ENCODE measurements around the gene RUSF1.
"Not testable (repeated sequence)": the region's sequence is repeated elsewhere in the genome, so short reads cannot be mapped to it uniquely, and the experiment has no call there.

The RUSF1 gene

DNA sequence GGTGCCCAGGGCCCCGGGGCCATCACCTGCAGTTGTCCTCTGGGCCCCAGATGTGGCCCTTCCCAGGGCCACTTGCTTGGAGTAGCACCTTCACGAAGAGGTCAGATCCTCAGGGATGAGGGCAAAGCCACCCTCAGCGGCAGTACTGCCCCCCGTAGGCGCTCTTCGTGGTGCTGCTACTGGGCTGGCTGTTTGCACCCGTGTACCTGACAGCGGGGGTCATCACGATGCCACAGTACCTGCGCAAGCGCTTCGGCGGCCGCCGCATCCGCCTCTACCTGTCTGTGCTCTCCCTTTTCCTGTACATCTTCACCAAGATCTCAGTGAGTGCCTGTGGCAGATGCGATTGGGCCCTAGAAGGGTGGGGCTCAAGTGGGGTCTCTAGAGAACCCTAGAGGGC lies 22.6 kb downstream of the RUSF1 start:
- no peak for DNase-seq

DNA sequence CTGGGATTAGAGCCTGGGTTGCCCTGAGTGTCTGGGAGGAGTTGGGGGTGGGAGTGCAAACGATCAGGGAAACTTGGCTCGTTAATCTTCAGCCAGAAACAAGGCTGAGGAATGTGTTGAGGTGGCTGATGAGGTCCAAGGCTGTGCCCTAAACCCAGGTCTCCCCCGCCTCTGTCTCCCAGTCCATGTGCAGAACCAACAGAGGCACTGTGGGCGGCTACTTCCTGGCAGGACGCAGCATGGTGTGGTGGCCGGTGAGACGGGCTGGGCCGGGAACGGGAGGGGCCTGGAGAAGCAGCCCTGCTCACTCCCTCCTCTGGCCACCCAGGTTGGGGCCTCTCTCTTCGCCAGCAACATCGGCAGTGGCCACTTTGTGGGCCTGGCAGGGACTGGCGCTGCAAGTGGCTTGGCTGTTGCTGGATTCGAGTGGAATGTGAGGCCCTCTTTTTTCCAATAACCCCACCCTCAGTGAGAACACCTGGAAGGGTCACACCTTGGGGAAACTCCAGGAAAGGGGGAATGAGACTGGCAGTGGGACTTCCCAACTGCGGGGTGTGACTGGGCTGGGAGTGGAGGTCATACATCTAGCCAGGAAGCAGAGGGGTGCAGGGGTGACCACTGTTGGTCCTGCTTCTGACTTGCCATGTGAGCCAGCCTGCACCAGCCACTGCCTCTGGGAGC lies 23.6 kb downstream of the RUSF1 start:
- DNase-seq = no peak

DNA sequence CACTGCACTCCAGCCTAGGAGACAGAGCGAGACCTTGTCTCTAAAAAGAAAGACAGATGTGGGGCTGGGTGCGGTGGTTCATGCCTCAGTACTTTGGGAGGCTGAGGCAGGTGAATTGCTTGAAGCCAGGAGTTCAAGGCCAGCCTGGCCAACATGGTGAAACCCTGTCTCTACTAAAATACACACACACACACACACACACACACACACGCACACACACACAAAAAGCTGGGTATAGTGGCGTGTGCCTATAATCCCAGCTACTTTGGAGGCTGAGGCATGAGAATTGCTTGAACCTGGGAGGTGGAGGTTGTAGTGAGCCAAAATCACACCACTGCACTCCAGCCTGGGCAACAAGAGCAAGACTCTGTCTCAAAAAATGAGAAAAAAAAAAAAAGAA lies 24.1 kb downstream of the RUSF1 start:
- DNase-seq = not testable (repeated sequence)

DNA sequence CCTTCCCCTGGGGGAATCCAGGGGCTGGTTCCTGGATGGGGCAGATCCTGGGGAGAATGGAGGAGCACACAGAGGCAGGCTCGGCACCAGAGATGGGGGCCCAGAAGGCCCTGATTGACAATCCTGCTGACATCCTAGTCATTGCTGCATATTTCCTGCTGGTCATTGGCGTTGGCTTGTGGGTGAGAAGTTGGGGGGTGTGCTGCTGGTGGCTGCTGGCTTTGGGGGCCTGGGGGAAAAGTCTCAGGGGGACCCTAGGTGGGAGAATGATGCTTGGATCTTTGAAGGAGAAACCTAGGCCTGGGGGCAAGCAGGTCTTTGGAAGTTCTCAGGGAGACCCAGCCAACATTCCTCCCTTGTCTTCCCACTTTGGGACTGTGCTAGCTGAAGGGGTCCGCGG lies 25.1 kb downstream of the RUSF1 start, which contains the start of gene SLC5A2:
Gene SLC5A2, plus strand, starts transcription at position 43 of the 400 bp plus-strand sequence. Its CDS starts 14 bp downstream, at position 57.
- DNase-seq = no peak

DNA sequence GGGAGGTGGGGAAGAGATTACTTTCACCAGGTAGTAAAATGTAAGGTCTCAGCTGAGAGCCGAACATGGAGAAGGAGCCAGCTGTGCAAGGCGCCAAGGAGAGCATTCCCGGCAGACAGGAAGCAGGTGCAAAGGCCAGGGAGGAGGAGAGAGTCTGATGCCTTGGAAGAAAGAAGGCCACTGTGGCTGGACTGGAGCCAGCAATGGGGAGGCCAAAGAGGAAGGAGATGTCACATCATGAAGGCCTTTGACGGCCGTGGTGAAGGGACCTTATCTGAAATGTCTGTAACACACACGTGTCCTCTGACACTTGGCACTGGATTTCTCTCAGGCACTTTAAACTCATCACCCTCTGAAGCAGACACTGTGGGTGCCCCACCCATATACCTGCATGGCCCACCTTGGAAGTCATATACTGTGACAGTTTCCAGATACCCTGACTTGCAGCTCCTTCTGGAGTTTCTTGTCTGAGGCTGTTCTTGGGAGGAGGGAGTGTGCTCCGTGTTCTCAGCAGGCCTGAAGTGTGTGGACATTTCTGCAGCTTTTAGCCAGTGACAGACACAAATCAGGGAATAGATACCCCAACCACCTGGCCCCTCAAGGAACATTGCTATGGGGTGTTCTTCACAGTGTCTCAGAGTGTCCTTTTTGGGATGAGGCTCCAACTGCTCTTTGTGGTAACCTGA lies 27.2 kb downstream of the RUSF1 start:
- DNase-seq = no peak

DNA sequence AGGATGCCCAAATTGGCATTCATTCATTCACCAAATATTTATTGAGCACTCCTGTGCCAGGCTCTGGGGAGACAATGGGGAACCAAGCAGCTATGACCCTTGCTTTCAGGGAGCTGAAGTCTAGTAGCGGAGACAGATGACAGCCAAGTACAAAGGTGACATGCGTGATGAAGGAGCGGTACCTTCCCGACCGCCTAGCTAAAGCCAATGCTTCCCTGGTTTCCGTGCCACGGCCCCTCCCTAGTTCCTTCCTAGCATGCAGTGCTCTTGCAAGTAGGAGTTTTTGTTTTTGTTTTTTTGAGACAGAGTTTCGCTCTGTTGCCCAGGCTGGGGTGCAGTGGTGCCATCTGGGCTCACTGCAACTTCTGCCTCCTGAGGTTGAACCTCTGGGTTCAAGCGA lies 28.4 kb downstream of the RUSF1 start:
- DNase-seq = no peak

DNA sequence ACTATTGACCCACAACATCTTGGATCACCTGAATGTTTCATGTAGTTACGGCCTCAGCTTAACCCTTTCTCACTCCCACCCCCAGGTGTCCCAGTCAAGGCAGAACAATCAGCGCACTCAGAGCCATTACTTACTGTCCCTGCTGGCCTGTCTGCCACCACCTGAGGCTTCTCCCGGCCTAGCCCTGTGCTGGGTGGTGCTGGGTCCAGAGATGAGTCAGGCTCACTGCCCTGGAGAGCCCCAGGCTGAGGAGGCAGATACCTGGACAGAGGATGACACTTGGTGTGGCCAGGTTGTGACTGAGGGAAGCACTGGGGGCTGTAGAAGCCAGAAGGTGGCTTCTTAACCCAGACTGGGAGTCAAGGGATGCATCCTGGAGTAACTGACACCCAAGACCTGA lies 29.2 kb downstream of the RUSF1 start:
- no peak for DNase-seq

DNA sequence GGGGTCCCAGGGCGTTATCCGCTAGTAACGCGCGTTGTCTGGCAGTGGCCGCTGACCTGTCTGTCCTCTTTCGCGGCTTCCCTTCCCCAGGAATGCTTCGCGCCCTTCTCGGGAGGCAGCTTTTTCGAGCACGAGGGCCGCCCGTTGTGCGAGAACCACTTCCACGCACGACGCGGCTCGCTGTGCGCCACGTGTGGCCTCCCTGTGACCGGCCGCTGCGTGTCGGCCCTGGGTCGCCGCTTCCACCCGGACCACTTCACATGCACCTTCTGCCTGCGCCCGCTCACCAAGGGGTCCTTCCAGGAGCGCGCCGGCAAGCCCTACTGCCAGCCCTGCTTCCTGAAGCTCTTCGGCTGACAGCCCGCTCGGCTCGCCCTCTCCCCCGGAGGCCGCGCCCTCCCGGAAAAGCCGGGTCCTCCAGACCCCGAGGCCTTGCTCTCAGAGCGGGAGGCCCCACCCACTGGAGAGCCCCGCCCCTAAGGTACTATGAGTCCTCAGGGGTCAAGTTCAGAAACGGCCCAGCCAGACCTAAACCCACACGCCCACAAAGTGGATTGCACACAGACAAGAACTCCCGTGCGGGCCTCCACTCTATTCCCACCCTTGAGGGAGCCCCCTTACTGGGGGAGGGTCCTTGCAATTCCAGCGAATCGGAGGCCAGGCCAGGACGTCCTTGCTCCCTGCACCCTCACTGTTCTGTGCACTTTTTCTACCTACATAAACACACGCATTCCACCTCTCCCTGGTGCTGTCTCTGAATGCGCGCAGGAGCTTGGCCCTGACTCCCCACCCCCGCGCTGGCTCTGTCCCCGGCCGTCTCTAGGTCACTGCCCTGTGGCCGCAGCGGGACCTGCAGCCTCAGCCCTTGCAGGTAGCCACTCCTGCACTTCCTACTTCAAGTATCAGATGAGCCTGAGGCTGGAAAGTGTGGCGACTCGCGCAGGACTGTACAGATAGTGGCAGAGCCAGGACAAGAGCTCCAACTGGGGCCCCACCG lies 30.7 kb downstream of the RUSF1 start:
- no peak for DNase-seq

DNA sequence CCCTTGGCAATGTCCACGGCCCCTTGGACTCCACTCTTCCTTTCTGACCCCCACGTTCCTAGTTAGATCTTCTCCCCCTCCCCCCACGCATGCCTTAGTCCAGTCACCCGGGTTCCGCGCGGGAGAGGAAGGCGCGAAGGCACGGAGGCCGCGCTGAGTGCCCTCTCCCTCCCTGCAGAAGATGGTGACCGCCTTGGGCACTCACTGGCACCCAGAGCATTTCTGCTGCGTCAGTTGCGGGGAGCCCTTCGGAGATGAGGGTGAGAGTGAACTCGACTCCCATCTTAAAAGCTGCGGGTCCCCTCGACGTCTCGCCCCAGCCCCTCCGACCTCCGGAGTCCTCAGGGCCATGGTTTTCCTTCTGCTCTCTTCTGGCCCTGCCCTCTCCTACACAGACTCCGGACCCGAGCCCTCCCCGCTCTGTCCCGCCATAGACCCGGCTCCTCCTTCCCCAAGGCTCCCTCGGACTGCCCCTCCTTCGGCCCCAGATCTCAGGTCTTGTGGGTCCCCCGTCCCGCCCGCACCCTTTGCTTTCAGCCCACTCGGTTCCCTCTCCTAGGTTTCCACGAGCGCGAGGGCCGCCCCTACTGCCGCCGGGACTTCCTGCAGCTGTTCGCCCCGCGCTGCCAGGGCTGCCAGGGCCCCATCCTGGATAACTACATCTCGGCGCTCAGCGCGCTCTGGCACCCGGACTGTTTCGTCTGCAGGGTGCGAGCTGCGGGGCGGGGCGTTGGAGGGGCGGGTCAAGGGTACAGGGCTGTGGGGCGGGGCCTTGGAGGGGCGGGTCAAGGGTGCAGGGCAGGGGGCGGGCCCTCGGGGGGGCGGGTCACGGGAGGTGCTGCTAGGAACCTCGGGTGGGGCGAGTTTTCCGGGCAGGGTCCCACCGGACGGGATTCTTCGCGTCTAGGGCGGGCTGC lies 31.6 kb downstream of the RUSF1 start:
- no peak for DNase-seq

DNA sequence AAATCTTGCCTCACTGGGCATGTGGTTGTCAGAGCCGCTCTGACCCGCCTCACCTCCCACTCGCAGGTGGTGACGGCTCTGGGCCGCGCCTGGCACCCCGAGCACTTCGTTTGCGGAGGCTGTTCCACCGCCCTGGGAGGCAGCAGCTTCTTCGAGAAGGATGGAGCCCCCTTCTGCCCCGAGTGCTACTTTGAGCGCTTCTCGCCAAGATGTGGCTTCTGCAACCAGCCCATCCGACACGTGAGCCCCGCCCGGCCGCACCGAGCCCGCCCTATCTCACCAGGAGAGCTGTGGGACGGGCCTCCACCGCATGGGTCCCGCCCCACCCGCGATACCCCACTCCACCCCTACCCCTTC lies 32.3 kb downstream of the RUSF1 start:
- no peak for DNase-seq

DNA sequence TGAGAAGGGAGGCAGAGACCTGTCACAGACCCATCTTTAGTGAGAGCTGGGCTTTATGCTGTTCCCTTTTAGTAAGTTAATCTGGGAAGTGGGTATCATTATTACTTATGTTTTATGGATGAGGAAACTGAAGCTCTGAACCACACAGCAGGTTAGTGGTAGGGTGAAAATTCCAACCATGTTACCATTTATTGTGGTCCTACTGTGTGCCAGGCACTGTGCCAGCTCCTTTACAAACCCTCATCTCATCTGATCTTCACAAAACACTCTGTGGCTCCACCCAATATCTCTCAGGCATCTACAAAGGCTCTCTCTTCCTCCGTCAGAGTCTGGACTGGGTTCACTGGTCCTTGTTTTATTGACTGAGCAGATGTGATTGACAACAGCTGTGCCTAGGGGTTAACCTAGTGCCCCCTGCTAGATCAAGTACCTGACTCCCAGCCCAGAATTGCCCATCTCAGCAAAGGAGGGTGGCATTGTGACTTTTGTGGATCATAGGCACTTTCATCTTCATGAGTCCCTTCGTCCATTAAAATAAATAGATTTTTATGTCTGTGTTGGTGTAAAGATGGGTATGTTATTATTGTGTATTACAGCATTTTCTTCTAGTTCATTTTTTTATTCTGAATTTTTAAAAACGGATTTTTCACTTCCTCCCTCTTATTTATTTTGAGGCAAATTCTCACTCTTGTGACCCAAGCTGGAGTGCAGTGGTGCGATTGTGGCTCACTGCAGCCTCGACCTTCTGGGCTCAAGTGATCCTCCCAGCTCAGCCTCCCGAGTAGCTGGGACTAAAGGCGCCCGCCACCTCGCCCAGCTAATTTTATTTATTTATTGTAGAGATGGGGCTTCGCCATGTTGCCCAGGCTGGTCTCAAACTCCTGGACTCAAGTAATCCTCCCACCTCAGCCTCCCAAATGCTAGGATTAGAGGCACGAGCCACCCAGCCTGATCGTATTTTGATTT lies 33.1 kb downstream of the RUSF1 start:
- DNase-seq = no peak

DNA sequence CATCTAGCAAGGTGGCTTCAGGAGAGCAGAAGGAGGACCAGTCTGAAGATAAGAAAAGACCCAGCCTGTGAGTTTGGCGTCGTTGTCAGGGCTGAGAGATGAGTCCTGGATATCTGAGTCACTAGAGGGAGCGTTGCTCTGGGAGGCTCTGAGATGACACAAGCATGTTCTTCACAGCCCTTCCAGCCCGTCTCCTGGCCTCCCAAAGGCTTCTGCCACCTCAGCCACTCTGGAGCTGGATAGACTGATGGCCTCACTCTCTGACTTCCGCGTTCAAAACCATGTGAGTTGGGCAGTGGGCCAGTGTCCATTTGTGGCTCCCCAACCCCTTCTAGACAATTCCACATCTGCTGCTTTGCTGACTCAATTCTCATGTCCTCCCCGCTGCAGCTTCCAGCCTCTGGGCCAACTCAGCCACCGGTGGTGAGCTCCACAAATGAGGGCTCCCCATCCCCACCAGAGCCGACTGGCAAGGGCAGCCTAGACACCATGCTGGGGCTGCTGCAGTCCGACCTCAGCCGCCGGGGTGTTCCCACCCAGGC lies 33.9 kb downstream of the RUSF1 start:
- no peak for DNase-seq

DNA sequence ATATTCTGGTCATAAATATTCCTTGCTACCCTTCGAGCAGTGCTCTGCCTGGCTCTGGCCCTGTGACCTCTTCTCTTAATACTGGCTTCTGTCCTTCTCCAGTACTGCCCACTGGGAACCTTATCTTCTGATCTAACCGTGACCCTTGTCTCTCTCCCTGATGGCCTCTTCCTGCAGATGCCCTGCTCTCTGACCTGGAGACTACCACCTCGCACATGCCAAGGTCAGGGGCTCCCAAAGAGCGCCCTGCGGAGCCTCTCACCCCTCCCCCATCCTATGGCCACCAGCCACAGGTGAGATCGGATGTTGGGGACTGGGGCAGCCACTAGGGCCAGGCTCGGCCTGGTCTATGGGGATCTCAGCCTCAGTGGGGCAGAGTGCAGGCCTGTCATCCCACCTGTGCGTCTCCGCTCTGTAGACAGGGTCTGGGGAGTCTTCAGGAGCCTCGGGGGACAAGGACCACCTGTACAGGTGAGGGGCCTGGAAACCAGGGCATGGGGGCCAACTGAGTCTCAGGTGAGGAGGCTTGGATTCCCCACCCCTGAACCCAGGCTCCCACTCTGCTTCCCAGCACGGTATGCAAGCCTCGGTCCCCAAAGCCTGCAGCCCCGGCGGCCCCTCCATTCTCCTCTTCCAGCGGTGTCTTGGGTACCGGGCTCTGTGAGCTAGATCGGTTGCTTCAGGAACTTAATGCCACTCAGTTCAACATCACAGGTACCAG lies 34.8 kb downstream of the RUSF1 start:
- no peak for DNase-seq

DNA sequence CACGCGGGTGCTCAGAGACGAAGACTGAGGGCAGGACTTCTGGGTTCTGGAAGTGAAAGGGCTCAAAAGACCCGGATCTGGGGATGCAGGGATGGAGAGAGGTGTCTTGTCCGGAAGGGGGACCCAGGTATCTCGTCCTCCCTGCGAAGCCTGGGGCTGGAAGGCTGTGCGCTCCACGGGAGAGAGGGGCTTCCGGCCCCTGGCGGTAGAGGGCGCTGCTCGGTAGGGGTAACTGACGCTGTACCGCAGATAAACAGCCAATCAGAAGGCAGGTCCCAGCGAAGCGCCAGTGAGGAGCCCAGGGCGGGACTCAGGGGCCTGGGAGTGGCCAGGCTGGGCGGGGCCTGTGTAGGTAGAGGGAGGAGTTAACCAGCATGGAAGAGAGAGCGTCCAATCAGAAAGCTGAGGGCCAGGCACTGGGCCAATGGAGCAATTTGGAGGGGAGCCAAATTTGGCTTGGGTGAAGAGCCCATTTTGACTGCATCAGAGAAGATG lies 35.4 kb downstream of the RUSF1 start:
- DNase-seq = peak; percentile 93

DNA sequence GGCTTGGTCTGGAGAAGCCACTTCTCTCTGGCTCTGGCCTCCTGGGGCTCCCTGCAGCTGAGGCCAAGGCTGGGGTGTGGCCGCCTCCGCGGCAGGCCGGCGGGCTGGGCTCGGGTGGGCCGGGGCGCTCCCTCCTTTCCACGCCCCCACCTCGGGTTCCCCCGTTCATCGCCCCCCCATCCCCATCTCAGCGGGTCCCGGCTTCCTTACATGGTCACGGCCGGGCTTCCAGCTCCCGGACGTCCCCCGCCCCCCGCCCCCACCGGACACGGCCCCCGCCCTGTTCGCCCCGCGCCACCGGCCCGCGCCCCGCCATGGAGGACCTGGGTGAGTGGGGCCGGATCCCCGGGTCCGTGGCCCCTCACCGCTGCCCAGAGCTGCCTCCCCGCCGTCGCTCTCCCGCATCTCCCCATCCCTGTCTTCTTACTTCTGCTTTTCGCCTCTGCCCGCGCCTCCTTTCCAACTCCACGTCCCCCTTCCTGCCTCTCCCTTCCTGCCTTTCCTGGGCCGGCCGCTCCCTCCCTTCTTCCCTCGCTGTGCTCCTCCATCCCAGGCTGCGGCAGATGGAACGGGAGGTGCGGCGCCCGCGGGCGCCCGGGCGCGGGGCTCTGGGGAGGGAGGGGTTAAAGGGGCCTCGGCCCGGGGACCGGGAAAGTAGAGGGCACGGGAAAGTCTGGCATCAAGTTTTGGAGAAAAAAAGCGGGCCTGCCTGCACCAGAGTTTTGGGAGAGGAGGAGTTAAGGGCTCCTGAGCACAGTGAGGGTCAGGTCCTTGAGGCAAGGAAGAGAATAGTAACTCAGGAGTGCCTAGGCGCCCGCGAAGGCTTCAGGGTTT lies 36.1 kb downstream of the RUSF1 start, which contains the start of gene TGFB1I1:
Gene TGFB1I1, plus strand, starts transcription at position 278 of the 834 bp plus-strand sequence. Its CDS starts 37 bp downstream, at position 315.
- DNase-seq = no peak

DNA sequence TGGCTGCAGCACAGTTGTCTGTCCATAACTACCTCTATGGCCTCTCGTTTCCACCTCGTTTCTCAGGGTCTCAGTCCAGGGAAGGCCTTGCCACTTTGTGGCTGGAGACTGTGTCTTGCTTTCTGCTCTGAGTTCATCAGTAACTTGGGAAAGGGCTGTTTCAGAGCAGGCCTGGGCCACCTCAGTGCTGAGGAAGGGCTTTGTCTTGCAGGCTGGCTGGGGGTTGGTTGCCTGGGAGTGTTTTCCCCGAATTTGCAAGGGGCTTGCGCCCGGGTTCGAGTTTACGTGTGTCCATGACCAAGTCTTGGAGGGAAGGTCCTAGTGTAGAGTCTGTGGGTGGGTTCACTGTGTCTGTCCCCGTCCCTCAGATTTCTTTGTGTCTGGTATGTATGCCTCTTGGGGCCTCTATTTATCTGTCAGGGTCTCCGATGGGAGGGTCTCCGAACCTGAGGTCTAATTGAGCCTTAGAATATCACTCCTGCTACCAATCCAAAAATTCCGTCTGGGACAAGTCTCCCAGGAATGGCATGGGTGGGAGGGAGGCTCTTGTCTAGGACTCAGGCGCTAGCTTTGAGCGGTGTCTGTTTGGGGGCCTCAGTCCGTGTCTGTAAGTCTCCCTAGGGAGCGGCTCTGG lies 36.8 kb downstream of the RUSF1 start:
- no peak for DNase-seq

DNA sequence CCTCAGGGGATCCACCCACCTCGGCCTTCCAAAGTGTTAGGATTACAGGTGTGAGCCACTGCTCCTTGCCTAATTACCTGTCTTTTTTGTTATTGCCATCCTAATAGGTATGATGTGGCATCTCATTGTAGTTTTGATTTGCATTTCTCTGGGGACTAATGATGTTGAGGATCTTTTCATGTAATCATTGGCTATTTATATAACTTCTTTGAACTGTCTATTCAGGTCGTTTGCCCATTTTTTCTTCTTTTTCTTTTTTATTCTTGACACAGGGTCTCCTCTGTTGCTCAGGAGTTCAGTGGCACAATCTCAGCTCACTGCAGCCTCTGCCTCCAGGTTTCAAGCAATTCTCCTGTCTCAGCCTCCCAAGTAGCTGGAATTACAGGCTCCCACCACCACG lies 37.6 kb downstream of the RUSF1 start:
- no peak for DNase-seq

DNA sequence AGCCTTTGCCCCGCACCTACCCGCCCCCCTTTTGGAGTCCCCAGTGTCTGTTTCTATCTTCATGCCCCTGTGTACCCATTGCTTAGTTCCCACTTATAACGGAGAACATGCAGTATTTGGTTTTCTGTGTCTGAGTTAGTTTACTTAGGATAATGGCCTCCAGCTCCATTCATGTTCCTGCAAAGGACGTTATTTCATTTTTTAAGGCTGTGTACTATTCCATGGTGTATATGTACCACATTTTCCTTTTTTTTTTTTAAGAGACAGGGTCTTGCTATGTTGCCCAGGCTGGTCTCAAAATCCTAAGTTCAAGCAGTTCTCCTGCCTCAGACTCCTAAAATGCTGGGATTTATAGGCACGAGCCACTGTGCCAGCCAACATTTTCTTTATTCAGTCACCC lies 40.3 kb downstream of the RUSF1 start:
- DNase-seq = no peak
